ENCODE measurements around the gene SKI. TPM values are rescaled to one million over a fixed set of nuclear protein-coding genes. Genes with fewer than 3 reads are reported as not detected.

SKI gene
- total and polyA plus RNA-seq, 12 donors: 4.8 to 53.6 (median 34.7) TPM

GRCh38 chr1:2203671-2204414 lies 24.3 kb upstream of the SKI start:
- H3K4me1 ChIP-seq (replicated peaks in 1 of 2): peaks cover 8 to 48% of the 10 kb centered on the region in 2 donors

GRCh38 chr1:2204415-2205190 lies 23.5 kb upstream of the SKI start:
- intact Hi-C loops (cut with DNase I): no loop called here
- peaks cover 8 to 44% of the 10 kb centered on the region in 2 donors for H3K4me1 ChIP-seq (replicated peaks in 1 of 2)
- 0 to 2% (median 1%) methylated on average over 8 to 48 of the region's 60 CpGs for WGBS, 4 donors
- H3K27me3 ChIP-seq: no peaks in the 10 kb centered on the region
- peak in 6 of 7 donors; percentile 72 to 89 (median 84) for DNase-seq
- H3K9me3 ChIP-seq (replicated peaks in 1 of 3): no peaks in the 10 kb centered on the region
- peak overlapping the region in 2 of 4 donors; percentile 10 to 68 for H3K4me3 ChIP-seq
- peak overlapping the region in 4 of 5 donors; percentile 2 to 92 (median 51) for H3K27ac ChIP-seq
- H3K36me3 ChIP-seq (replicated peaks in 1 of 2): no peaks in the 10 kb centered on the region
- TF ChIP-seq POLR2A (IDR thresholded peaks at IDR 0.05): peak in 1 of 2 donors; percentile 28
- TF ChIP-seq CTCF (IDR thresholded peaks at IDR 0.05): no peak

More at GRCh38 chr1:2203671-2204414, 24.3 kb upstream of the SKI start:
- H3K27ac ChIP-seq: peak overlapping the region in 4 of 5 donors; percentile 2 to 92 (median 51)
- H3K36me3 ChIP-seq (replicated peaks in 1 of 2): no peaks in the 10 kb centered on the region
- whole genome bisulfite sequencing, 4 donors: 70 to 91% (median 80%) methylated on average over 8 to 25 of the region's 25 CpGs
- no peaks in the 10 kb centered on the region for H3K27me3 ChIP-seq
- H3K9me3 ChIP-seq (replicated peaks in 1 of 3): no peaks in the 10 kb centered on the region
- intact Hi-C loops (cut with DNase I): no loop called here
- DNase-seq: peak in 2 of 7 donors; percentile 57 to 69
- H3K4me3 ChIP-seq: peak overlapping the region in 2 of 4 donors; percentile 10 to 68
- no peak for TF ChIP-seq CTCF (IDR thresholded peaks at IDR 0.05)
- no peak for TF ChIP-seq POLR2A (IDR thresholded peaks at IDR 0.05)

GRCh38 chr1:2205191-2205952 lies 22.7 kb upstream of the SKI start:
- H3K4me1 ChIP-seq (replicated peaks in 1 of 2): peaks cover 8 to 39% of the 10 kb centered on the region in 2 donors

More at GRCh38 chr1:2205191-2205952, 22.7 kb upstream of the SKI start:
- no peaks in the 10 kb centered on the region for H3K27me3 ChIP-seq
- TF ChIP-seq POLR2A (IDR thresholded peaks at IDR 0.05) (peak in 1 of 2 donors; percentile 51), CTCF (IDR thresholded peaks at IDR 0.05) (peak in 1 of 6 experiments; percentile 41)
- peak overlapping the region in 4 of 5 donors; percentile 68 to 81 (median 74) for H3K27ac ChIP-seq
- intact Hi-C loops (cut with DNase I): no loop called here
- H3K36me3 ChIP-seq (replicated peaks in 1 of 2): no peaks in the 10 kb centered on the region
- H3K9me3 ChIP-seq (replicated peaks in 1 of 3): no peaks in the 10 kb centered on the region
- peak overlapping the region in 2 of 4 donors; percentile 22 to 42 for H3K4me3 ChIP-seq
- DNase-seq: peak; percentile 98 to 99 (median 98)
- WGBS, 4 donors: 17 to 48% (median 20%) methylated on average over 7 to 83 of the region's 84 CpGs
